ENCODE data around the gene SPAG6.

The SPAG6 gene

DNA sequence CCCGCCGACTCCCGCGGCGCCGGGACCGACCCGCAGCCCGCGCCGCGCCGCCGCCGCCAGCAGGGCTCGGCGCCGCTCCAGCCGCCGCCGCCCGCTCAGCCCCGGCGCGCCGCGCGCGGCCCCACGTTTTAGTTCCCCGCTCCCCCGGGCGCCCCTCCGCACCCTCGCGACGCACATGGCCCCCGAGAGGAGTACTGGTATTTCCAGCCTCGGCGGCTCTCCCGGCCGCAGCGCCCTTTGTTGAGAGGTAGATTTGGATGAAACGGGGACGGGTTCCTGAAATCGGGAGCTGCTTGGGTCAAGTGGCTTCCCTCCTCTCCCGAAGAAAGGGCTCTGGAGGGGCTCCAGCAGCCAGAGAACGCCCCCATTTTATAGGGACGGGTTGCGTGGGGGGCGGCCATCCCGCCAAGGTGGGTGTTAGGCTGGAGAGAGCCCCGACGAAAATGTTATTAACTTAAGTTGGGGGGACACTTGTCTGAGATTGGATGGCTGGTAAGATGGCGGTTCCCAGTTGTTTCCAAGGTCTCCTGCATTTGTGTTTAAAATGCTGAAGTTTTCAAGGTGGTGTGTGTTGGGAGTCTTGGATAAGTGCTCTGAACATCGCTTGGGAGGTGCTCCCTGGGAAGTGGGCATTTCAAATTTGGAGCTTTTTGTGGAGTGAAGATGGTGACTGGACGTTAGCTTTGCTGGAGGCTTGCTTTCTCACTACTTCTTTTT lies 23.2 kb upstream of the SPAG6 start:
- DNase-seq (ENCODE audit: low spot score), result peak; percentile 25

DNA sequence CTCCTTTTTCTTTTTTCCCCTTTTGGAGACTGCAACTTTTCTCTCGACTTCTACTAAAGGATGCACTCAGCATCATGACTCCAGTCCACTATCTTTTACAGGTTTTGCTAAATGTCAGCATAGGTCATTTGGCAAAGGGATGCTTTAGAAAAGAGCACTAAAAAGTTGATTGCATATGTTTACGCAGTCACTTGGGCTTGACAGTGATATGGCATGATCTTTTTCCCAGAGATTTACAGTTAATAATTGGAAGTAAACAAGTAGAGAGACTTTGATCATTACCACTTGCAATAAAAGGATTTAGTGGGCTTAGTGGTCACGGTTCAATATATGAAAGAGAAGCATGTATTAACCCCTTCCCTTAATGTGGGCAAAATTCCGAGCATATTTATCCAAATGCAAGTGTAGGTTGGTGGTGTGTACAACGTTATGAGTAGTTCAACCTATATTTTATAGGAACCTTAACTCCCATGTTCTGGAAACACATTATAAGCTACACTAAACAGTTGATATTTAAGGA lies 22.6 kb upstream of the SPAG6 start:
- peak; percentile 32 for DNase-seq (ENCODE audit: low spot score)

DNA sequence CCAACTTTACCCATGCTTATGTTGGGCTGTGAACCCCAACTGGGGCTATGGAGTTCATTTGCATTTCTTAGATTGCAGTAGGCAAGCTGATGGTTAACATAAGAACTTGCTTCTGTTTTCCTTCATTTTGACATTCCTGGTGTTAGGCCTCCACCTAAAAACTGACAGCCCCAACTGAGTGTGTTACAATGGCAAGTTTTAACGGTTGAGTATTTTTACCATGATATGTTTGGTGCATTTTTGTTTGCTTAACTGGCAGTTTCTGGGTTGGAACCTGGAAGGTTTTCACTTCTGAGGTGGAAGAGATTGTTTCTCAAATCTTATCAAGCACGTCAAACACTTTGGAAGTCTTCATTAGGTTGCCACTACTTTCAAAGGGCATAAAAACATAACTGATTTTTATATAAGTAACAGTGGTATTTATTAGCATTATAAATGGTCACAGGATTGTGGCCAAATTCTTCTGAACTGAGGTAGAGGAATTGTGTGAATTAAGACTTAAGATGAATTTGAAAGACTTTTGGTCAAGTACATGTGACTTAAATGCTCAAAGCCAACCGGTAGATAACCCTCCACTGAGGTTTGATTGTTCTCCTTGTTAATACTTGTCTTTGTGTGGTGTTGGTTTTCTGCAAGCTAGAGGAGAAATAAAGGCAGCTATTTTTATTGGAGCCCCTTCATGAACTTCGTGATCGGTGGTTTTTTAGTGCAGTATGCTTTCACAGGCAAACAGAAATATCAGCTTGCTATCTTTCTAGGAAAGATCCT lies 21.6 kb upstream of the SPAG6 start:
- DNase-seq (ENCODE audit: low spot score), result no peak

DNA sequence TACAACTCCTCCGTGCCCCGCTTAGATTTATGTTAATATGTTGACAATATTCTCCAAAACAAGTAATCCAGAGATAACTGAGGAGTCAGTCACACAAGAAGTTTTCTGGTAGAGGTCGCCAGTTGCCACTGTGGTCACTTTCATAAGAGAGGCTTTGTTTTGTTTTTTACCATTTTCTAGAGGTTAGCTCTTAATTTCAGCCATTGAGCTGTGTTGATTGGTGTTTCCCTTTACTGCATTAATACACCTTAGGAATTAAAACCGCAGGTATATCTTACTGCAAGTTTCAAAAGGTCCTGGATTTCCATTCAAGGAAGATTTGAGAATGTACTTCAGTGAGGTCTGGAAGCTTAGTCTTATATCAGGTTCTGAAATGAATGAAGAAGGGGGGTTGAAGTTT lies 20.9 kb upstream of the SPAG6 start:
- DNase-seq (ENCODE audit: low spot score), result no peak

DNA sequence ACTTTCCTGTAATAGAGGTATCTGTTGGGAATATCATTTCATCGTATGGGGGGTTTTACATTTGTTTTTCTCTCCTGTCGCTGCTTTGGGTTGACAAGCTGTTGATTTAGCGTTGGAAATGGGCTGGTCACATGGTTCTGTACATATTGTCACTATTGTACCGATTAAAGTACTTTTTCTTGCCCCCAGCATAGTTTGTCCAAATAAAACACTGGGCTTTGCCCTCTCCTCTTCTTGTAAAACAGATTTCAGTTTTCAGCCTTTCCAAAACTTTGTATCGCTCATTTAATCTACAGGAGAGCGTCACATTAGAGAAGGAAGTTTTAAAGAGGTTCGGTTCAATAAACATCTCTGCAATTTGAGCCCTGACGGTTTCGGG lies 20.4 kb upstream of the SPAG6 start:
- DNase-seq (ENCODE audit: low spot score), result no peak

DNA sequence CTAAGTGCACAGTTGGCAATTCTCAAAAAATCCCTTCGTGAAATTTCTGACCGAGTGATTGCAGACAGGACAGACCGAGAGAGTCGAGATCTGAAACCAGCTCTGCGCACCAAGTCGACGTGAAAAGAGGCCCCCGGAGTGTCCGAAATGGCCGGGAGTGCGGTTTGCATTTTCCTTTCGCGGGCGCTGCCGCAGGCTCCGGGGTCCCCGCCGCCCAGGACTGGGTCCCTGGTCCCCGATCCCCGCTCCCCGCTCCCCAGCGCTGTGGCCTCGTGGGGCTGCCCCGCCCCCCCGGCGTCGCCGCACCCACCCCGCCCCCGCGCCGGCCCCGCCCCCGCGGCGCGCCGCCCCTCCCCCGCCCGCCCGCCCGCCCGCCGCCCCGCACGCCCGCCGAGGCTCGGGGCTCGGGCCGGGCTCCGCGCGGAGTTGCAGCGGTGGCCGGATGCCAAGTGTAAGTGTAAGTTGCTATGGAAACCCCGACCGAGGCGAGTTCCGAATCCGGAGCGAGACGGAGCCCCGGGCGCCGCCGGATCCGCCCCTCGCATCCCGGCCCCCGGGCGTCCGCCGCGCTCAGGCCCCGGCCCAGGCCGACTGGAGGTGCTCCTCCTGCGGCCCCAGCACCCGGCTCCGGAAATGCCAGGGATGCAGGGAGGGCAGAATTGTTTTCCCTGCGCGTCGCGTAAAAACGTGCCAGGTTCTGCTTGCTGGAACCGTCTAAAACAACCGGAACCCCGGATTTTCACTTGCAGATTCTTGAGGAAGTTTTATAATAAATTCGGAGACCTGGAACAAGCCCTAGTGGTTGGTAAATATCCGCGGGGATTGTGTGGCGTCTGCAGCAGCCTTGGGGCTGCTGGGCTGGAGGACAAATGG lies 19.8 kb upstream of the SPAG6 start:
- DNase-seq (ENCODE audit: low spot score), result peak; percentile 91

DNA sequence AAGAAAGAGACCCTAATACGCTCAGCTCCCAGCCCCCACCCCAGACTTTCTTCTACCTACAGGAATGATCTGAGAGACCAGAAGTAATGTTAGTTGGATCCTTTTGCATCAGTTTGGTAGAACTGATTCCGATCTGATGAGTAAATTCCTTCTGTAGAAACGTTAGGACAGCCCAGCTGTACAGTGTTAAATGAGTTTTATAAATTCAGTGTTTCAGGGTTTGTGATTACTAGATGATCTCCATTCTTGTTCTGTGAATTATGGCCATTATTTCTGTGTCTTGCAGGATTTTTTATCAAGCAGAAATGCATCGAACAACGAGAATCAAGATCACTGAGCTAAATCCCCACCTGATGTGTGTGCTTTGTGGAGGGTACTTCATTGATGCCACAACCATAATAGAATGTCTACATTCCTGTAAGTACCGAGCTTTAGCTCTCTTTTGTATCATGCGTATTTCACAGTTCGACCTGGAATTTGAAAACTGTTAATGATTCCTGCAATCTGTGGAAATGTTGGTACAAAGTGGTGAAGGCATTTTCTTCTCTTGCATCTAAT lies 19.1 kb upstream of the SPAG6 start:
- no peak for DNase-seq (ENCODE audit: low spot score)

DNA sequence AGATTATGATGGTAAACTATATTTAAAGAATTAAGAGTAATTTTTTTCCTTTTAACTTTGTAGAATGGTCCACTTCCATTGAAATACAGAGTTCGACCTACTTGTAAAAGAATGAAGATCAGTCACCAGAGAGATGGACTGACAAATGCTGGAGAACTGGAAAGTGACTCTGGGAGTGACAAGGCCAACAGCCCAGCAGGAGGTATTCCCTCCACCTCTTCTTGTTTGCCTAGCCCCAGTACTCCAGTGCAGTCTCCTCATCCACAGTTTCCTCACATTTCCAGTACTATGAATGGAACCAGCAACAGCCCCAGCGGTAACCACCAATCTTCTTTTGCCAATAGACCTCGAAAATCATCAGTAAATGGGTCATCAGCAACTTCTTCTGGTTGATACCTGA lies 16.1 kb upstream of the SPAG6 start:
- no peak for DNase-seq (ENCODE audit: low spot score)

DNA sequence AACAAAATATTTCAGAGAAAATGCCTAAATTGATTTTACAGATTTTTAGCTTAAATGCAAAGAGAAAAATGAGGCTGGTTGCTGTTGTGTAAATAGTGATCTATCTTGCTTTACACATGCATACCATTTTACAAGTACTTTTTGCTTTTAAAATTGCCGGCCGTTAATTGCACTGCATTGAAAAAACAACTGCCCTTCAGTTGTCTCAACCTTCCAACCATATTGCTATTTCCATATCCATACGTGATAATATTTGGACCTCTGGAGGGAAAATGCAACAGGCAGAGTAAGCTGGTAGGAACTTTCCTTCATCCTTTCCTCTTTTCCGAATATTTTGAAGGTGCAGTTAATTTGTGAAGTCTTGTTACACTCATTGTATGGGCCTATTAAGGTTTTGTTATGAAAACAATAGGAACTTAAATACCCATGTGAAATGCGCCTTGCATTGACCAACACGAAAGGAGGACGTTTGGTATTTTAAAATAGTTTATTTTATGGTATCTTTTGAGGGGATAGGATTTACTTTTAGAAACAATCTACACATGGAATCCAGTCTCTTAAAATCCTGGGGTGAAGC lies 13.1 kb upstream of the SPAG6 start:
- no peak for DNase-seq (ENCODE audit: low spot score)

DNA sequence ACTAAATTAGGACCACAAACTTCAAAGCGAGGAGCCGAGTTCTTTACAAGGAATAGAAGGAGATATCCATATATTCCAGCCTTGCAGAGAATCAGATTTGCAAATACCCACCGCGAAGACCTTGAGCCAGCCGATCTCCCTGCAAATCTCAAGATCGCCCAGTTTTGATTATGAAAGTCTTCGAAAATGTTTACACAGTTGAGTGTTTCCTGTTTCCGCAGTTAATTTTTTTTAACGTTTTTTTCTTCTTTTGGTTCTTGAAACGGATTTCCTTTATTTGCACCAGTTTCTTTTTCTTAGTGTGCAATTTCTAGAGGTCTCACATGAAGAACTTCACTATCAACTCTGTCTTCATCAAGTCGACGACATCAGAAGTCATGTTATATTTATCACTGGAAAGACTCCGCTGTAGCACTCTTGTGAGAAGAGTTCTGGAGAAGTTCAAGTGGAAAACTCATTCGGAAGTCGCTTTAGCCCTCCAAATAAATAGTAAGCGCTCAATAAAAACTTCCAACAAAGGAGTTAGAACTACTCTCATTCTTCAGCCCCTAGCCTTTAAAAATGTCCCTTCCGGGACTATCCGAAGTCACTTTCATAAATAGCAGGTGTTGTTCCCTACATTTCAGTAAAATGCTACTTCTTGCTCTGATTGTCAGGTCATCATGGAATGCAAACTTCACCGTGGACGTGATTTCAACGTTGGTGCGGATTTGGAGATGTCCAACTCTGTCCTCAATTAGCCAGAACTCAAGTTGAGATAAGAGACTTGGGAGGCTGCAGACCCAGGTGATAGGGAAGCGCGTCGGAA lies 11.9 kb upstream of the SPAG6 start:
- DNase-seq (ENCODE audit: low spot score), result no peak

DNA sequence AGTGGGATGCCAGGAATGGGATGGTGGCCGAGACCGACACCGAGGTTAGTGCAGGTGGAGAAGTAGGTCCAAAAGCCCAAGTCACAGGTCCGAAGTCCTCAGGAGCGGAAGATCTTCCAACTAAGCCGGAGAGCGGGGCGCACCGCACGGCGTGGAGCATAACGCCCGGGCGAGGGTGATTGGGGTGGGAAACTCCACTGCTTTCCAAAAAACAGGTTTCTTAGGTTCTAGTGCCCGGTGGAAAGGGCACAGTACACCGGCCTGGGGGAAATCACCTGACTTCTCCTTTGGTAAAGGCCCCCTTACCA lies 11.4 kb upstream of the SPAG6 start:
- DNase-seq (ENCODE audit: low spot score), result no peak

DNA sequence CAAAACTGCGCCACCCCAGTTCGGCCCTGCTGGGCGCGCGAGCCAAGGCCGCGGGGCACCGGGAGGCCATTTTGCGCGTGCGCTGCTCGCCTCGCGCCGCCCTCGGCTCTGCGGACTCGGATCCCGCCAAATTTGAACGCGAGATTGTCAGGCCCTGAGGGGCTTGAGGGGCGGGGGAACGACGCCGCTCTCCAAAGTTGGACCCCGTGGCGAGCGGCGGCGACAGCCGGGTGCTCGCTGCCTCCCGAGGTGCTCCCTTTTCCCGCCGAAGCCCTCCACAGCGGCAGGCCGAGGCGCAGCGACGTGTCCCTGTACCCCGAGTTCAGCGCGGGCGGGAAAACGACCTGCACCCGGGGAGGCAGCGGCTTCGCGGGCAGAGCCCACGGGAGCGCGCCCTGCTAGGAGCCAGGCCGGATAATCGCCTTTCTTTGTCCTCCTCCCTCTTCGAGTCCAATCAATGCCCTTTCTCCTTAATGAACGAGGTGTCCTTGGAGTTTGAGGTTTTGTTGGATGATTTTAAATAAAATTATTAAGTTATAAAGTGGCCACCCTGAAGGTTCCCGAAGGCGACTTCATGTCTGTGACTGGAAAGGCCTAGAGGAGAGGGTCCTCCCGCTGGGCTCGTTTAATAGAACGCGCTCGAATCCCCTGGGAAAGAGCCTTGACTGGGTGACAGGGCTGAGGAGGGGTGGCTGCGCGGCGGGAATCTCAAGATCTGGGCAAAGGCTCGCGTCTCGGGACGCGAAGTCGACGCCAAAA lies 10.7 kb upstream of the SPAG6 start:
- DNase-seq (ENCODE audit: low spot score), result no peak

DNA sequence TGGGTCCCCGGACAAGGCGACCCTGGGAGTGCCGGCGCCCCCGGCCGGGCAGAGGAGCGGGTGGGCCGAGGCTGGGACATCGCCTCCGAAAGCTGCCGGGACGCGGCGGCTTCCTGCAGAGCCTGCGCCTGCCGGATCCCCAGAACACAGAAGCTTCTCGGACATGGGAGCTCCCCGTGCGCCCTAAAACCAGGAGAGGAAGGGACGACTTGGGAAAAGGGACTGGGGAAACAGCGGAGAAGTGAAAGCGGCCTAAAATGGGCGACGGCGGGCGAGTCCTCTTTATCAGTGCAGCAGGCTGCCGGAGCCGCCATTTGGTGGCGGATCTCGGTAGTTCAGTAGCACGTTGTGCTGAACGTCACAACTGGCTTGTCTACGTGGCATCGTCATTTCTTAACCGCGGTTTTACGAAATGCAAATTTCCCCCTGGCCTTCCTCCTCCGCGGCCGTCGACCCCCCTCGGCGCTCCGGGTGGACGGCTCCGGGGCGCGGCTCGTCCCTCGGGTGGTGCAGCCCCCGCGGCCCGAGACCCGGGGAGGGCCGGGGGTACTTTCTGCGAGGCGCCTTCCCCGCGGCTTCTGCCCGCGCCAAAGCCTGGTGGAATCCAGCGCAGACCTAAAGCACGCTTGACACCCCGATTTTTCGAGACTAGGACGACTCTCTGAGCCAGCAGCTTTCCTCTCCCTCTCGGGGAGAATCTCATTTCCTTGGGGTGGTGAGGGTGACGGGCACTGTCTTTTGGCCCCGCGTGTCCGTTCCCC lies 9.9 kb upstream of the SPAG6 start:
- DNase-seq (ENCODE audit: low spot score), result peak; percentile 73

DNA sequence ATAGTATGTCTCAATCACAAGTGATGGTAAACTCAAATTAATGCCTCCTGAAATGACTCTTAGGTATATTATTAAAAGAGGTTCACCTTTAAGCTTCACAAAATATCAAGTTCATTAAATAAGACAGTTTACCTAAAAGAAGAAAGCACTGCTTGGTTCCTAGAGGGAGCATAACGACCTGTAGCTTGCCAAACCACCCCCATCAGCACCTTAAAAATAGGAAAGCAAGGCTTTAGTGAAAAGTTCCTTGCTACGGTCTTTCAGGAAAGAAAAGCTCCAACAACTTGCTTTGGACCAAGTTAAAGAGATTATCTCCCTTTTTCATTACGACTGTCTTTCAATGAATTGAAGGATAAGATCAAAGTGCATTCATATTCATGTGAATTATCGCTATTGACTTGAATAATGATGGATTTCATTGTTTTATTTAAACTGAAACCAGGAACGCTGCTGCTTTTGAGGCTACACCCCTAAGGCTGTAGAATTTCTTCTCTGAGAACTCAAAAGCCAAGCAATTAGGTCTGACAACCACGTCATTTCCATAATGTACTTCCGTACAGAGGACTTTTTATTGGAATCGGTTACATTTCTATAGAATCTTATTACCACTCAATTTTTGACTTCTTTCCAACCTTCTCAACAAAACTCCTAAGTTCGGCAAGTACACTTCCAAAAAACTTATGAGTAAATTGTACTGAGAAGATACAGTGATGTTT lies 7.0 kb upstream of the SPAG6 start:
- peak; percentile 13 for DNase-seq (ENCODE audit: low spot score)

DNA sequence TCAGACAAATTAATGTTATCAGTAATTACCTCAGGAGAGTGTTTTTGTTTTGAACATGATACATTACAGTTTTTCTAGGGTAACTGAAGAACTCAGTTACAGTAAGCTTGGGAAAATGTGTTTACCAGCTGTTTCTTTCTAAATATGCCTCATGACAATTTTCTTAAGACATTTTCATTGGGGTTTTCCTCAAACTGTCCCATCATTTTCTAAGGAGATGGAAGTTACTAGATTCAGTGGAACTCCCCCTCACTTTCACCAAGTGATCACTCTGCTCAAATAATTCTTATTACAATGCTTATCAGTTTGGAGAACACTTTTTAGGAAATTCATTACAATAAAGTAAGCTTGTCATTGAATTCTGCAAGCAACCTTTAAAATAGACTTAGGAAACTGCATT lies 6.4 kb upstream of the SPAG6 start:
- peak; percentile 27 for DNase-seq (ENCODE audit: low spot score)

DNA sequence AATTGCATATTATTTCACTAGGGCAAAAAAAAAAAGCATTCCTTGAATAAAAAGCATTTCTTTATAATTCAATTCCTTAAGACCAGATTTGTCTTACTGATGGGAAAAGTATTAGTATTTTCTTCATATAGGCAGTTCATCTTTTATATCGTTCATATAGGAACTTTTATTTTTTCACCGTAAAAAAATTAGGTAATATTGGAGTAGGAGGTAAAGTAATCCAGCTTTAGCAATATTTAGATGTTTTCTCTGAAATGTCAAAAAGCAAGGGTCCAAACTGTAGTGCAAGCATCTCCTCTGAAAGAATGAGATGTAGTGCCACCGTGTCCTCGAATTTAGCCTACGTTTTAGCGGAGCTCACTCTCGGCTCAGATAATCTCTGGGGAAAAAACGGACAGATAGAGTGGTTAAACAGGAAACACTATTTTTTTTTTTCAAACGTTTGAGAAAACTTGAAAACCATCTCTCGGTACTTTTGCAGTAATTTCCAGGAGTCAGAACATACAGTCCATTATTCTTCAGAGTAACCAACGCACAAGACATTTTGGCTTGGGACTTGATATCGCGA lies 5.5 kb upstream of the SPAG6 start:
- DNase-seq (ENCODE audit: low spot score), result no peak

DNA sequence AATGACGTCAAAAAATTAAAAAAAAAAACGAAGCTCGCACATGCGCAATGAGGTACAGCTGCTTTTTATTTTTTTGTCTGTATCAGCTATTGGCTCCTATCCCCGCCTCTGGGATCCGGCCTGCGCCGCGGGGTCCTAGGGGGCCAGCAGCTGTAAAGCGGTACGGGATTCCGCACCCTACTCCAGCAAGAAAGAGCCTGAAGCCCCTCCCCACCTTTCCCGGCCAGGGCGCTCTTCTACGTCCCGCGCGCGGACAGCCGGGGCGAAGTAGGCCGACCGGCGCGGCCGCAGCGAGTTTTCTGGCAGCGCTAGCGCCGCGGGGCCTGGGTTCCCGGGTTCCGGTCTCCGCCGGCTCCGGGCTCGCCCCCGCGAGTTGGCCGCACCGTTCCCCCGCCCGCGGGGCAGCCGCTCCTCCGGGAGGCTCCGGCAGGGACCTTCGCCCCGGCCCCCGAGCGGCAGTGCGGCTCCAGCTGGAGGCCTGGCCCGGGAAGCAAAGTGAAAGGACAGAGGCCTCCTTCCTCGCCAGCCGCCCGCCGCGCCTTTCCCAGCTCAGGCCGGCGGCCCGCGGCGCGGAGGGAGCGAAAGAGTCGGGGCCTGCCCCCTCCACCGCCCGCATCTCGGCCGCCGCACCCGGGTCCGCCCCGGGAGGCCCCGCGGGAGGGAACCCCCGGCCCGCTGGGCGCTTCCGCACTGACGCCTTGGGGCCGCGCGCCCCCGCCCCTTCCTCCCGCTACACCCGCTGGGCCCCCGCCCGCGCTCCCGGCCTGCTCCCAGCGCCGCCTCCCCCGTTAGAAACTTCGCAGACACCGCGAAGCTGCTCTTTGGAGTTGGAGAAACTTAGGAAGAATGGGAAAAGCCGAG lies 4.7 kb upstream of the SPAG6 start:
- DNase-seq (ENCODE audit: low spot score), result peak; percentile 95

Measured in hematopoietic multipotent progenitor cell treated with erythropoietin and hydrocortisone succinate and interleukin-3 and kit ligand, for 17 days (in vitro differentiated cells).